Stimulated activated memory B cell treated with anti-CD40 and anti-IgM and Interleukin-4, amounts not matched to agents 10 μg/mL and 1 μg/mL and 100 μg/mL, for 72 hours (primary cell): Measurements from ENCODE around the gene ZCCHC10.
A peak's percentile ranks its signal among the peaks of the same experiment; 100 is the strongest.
"Not testable (repeated sequence)": the region's sequence is repeated elsewhere in the genome, so short reads cannot be mapped to it uniquely, and the experiment has no call there.

ENCODE experiments used
- ATAC-seq: fragments of 150-1000 bp; cut with Tn5 transposase; 2 replicates; pipeline ENCODE4 v1.10.0; 2021
- H3K27ac Mint-ChIP-seq: one replicate; pipeline ENCODE4 v1.8.0; 2022; ENCODE audit warnings: mild to moderate bottlenecking, mixed read lengths
- H3K27me3 Mint-ChIP-seq: one replicate; pipeline ENCODE4 v1.8.0; 2022; ENCODE audit warnings: mixed read lengths
- H3K36me3 Mint-ChIP-seq: one replicate; pipeline ENCODE4 v1.8.0; 2022; ENCODE audit warnings: mixed read lengths
- H3K4me1 Mint-ChIP-seq: one replicate; pipeline ENCODE4 v1.8.0; 2022; ENCODE audit warnings: mixed read lengths
- H3K4me3 Mint-ChIP-seq: one replicate; pipeline ENCODE4 v1.8.0; 2022; ENCODE audit warnings: mild to moderate bottlenecking, moderate library complexity, mixed read lengths
- H3K9me3 Mint-ChIP-seq: one replicate; pipeline ENCODE4 v1.8.0; 2022; ENCODE audit warnings: mixed read lengths

Gene ZCCHC10

DNA sequence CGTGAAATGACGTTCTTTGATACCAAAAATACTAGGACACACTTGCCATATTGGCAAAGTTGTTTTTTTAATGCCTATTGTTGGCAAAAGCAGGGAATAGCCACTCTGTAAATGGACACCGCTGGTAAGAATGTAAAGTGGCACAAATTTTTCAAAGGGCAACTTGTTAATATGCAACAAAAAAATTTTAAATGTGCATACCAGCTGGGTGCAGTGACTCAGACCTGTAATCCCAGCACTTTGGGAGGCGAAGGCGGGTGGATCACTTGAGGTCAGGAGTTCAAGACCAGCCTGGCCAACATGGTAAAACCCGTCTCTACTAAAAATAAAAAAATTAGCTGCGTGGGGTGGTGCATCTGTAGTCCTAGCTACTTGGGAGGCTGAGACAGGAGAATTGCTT is 6.9 kb downstream of the ZCCHC10 start:
- peaks cover 21% of the 10 kb centered on the region for H3K4me1 Mint-ChIP-seq
- H3K36me3 Mint-ChIP-seq = peaks cover 33% of the 10 kb centered on the region
- not testable (repeated sequence) for H3K9me3 Mint-ChIP-seq, ATAC-seq, H3K27ac Mint-ChIP-seq, H3K4me3 Mint-ChIP-seq, H3K27me3 Mint-ChIP-seq

DNA sequence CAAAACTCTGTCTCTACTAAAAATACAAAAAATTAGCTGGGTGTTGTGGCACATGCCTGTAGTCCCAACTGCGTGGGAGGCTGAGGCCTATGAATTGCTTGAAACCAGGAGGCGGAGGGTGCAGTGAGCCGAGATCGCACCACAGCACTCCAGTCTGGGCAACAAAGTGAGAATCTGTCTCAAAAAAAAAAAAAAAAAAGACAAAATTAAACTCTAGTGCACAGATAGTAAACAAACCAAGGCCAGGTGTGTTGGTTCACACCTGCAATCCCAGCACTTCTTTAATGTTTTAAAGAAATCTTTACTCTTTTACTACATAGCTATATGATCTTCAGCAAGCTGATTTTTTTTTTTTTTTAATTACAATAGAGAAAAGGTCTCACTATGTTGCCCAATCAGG is 8.4 kb downstream of the ZCCHC10 start:
- Mint-ChIP-seq H3K4me3 (no peak overlapping the region), H3K4me1 (peaks cover 12% of the 10 kb centered on the region), H3K27ac (no peak overlapping the region), H3K9me3 (no peaks in the 10 kb centered on the region), H3K36me3 (peaks cover 28% of the 10 kb centered on the region), H3K27me3 (no peaks in the 10 kb centered on the region)
- no peak for ATAC-seq

DNA sequence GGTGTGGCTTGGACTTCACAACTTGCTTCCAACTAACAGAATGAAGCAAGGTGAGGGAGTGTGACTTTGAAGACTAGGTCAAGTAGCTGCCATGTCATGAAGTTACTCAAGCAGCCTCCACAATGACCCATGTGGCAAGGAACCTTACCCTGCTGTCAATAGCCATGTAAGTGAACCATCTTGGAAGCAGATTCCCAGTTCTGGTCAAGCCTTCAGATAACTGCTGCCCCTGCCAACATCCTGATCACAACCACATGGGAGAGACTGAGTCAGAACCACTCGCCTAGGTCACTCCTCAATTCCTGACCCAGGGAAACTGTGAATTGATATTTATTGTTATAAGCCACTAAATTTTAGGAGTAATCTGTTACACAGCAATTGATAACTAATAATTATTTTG is 10.9 kb downstream of the ZCCHC10 start:
- no peak overlapping the region for H3K4me3 Mint-ChIP-seq
- ATAC-seq = no peak
- H3K27ac Mint-ChIP-seq = no peak overlapping the region
- peaks cover 33% of the 10 kb centered on the region for H3K36me3 Mint-ChIP-seq
- H3K9me3 Mint-ChIP-seq = no peaks in the 10 kb centered on the region
- H3K4me1 Mint-ChIP-seq = peaks cover 7% of the 10 kb centered on the region
- no peaks in the 10 kb centered on the region for H3K27me3 Mint-ChIP-seq

DNA sequence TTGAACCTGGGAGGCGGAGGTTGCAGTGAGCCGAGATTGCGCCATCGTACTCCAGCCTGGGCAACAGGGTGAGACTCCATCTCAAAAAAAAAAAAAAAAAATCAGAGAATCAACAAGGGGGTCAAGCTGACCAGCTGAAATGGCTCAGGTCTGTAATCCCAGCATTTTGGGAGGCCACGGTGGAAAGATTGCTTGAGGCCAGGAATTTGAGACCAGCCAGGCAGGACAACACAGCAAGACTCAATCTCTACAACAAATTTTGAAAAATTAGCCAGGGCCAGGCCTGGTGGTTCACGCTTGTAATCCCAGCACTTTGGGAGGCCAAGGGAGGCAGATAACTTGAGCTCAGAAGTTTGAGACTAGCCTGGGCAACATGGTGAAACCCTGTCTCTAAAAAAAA is 17.9 kb downstream of the ZCCHC10 start:
- peaks cover 24% of the 10 kb centered on the region for H3K36me3 Mint-ChIP-seq
- not testable (repeated sequence) for H3K9me3 Mint-ChIP-seq, ATAC-seq, H3K4me3 Mint-ChIP-seq, H3K27me3 Mint-ChIP-seq, H3K27ac Mint-ChIP-seq, H3K4me1 Mint-ChIP-seq

DNA sequence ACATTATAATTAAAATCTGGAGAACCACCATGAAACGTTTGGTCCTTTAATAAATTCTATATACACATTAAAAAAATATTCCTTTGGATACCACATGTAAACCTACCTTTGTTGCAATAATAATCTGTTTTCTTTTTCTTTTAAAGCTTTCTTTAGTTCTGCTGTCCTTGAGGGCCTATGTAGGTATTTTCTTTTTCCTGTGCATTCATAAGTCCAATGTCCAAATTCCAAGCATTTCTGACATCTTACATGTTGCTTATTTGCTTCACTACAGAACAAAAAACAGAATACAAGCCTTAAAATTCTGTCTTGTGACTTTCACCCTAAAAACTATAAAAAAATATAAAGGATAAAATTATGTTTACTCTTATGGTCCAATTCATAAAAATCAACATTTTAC is 19.7 kb downstream of the ZCCHC10 start:
- no peak overlapping the region for H3K4me3 Mint-ChIP-seq
- H3K36me3 Mint-ChIP-seq = peaks cover 22% of the 10 kb centered on the region
- H3K9me3 Mint-ChIP-seq = no peaks in the 10 kb centered on the region
- H3K27ac Mint-ChIP-seq = no peak overlapping the region
- no peaks in the 10 kb centered on the region for H3K4me1 Mint-ChIP-seq
- no peak for ATAC-seq
- no peaks in the 10 kb centered on the region for H3K27me3 Mint-ChIP-seq

DNA sequence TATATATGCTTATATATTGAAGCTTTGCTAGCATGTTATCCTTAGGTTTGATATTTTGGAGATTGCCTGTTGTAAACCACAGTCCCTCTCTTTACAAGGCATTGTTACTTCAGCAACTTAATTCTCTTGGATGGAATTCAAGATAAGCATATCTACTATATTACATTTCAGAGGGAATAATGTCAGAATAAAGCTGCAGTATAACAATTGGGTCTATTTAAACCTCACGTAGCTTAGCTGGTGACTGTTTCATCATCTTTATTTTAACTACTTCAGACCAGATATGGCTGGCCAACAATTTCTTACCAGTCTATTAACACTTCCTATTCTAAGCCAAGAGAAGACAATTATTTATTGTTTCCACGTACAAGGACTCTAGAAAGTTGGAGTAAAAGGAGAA is 27.1 kb downstream of the ZCCHC10 start:
- H3K4me3 Mint-ChIP-seq = no peak overlapping the region
- H3K9me3 Mint-ChIP-seq = no peaks in the 10 kb centered on the region
- H3K27ac Mint-ChIP-seq = no peak overlapping the region
- peaks cover 6% of the 10 kb centered on the region for H3K36me3 Mint-ChIP-seq
- no peaks in the 10 kb centered on the region for H3K27me3 Mint-ChIP-seq
- no peaks in the 10 kb centered on the region for H3K4me1 Mint-ChIP-seq
- ATAC-seq = no peak

DNA sequence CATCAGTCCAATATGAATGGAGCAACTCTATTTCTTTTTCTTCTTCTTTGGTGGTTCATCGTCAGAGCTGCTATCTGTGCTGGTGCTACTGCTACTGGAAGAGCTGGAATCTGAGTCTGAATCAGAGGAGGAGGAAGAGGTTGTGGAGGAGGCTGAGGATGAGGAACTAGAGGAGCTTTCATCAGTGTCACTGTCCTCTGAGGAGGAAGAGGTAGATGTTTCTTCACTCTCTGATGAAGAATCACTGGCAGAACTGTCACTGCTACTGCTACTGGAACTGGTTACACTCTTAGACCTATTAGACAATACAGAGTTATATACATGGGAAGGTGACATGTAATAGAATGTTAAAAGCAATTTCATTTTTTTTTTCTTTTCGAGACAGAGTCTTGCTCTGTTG is 27.8 kb downstream of the ZCCHC10 start:
- no peak for ATAC-seq
- no peaks in the 10 kb centered on the region for H3K9me3 Mint-ChIP-seq
- no peaks in the 10 kb centered on the region for H3K4me1 Mint-ChIP-seq
- no peak overlapping the region for H3K27ac Mint-ChIP-seq
- H3K4me3 Mint-ChIP-seq = no peak overlapping the region
- H3K36me3 Mint-ChIP-seq = peaks cover 6% of the 10 kb centered on the region
- H3K27me3 Mint-ChIP-seq = no peaks in the 10 kb centered on the region

DNA sequence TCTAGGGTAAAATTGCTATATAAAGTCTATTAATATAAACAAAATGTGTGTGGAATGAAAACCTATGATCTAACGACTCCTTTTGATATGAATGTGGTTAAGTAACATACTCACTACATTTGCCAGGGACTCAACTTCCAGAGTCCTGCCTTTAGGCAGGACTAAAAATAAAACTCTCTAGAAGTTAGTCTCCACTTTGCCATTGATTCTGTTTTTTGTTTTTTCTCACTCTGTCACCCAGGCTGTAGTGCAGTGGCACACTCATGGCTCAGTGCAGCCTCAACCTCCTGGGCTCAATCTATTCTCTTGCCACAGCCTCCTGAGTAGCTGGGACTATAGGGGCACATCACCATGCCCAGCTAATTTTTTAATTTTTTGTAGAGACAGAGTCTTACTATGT is 30.0 kb downstream of the ZCCHC10 start:
- H3K27me3 Mint-ChIP-seq = no peaks in the 10 kb centered on the region
- H3K4me1 Mint-ChIP-seq = no peaks in the 10 kb centered on the region
- H3K9me3 Mint-ChIP-seq = no peaks in the 10 kb centered on the region
- H3K36me3 Mint-ChIP-seq = peaks cover 6% of the 10 kb centered on the region
- ATAC-seq = no peak
- peak overlapping the region; percentile 45 for H3K27ac Mint-ChIP-seq
- H3K4me3 Mint-ChIP-seq = no peak overlapping the region

DNA sequence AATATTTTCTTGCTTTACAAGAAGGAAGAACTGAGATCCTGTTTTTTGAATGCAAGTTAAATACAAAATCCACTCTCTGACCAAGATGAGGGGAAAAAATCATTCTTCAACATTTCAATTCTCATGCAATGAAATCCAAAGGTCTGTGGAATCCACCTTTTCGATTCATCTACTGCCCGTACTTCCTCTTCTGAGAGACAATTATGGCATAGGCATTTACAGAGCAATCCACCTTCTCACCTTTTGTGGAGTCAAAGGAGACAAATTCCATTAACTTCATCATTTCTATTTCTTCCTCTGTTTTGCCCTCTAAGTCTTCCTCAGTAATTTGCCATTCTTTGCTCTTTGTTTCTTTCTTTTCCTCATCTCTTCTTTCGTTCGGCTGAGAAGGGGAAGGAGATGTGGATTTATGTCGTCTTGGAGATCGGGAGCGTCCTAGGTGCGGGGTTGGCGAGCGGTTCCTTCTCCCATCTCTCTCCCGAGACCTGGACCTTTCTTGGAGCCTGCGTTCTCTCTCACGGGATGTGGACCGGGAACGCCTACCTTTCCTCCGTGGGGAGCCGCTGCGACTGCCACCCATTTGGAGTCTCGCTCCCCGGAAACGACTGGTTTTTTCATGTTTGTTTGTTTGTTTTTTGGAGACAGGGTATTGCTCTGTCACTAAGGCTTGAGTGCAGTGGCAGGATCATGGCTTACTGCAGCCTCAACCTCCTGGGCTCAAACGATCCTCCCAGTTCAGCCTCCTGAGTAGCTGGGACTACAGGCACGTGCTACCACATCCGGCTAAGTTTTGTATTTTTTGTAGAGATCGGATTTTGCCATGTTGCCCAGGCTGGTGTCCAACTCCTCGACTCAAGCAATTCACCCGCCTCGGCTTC is 38.6 kb downstream of the ZCCHC10 start:
- no peak for ATAC-seq
- no peak overlapping the region for H3K4me3 Mint-ChIP-seq
- H3K36me3 Mint-ChIP-seq = no peaks in the 10 kb centered on the region
- H3K27ac Mint-ChIP-seq = no peak overlapping the region
- H3K4me1 Mint-ChIP-seq = no peaks in the 10 kb centered on the region
- H3K9me3 Mint-ChIP-seq = no peaks in the 10 kb centered on the region
- H3K27me3 Mint-ChIP-seq = no peaks in the 10 kb centered on the region

DNA sequence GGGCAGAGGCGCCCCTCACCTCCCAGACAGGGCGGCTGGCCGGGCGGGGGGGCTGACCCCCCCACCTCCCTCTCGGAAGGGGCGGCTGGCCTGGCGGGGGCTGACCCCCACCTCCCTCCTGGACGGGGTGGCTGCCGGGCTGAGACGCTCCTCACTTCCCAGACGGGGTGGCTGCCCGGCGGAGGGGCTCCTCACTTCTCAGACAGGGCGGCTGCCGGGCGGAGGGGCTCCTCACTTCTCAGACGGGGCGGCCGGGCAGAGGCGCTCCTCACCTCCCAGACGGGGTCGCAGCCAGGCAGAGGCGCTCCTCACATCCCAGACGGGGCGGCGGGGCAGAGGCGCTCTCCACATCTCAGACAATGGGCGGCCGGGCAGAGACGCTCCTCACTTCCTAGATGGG is 43.4 kb downstream of the ZCCHC10 start:
- H3K36me3 Mint-ChIP-seq, H3K27ac Mint-ChIP-seq, H3K9me3 Mint-ChIP-seq, H3K27me3 Mint-ChIP-seq, ATAC-seq, H3K4me1 Mint-ChIP-seq, H3K4me3 Mint-ChIP-seq: not testable (repeated sequence)

DNA sequence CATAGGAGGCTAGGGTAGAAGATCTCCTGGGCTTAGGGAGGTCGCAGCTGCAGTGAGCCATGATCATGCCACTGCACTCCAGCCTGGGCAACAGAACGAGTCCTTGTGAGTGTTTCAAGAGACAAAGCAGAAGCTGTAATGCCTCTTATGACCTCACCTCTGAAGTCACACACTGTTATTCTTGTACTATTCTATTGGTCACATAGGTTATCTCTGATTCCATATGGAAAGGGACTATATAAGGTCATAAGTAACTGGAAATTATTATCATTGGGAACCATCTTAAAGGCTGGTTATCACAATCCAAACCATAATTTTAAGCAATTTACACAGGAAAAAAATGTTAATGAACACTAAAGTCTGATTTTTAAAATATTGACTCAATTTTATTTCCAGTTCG is 45.1 kb downstream of the ZCCHC10 start:
- no peak overlapping the region for H3K27ac Mint-ChIP-seq
- no peaks in the 10 kb centered on the region for H3K4me1 Mint-ChIP-seq
- peaks cover 5% of the 10 kb centered on the region for H3K9me3 Mint-ChIP-seq
- no peaks in the 10 kb centered on the region for H3K27me3 Mint-ChIP-seq
- peaks cover 5% of the 10 kb centered on the region for H3K36me3 Mint-ChIP-seq
- H3K4me3 Mint-ChIP-seq = no peak overlapping the region
- no peak for ATAC-seq

DNA sequence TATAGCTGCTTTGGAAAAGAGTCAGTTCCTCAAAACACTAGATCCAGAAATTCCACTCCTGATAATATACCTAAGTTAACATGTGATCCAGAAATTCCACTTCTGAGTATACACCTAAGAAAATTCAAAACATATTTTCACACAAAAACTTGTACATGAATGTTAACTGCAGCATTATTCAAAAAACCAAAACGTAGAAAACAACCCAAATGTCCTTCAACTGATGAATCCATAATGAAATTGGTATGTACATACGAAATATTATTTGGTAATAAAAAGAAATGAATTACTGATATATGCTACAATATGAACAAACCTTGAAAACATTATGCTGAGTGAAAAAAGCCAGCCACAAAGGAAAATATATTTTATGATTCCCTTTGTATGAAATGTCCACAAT is 46.4 kb downstream of the ZCCHC10 start:
- ATAC-seq = no peak
- Mint-ChIP-seq H3K9me3 (peaks cover 7% of the 10 kb centered on the region), H3K36me3 (peaks cover 5% of the 10 kb centered on the region), H3K27me3 (no peaks in the 10 kb centered on the region), H3K4me3 (no peak overlapping the region), H3K27ac (no peak overlapping the region), H3K4me1 (no peaks in the 10 kb centered on the region)

DNA sequence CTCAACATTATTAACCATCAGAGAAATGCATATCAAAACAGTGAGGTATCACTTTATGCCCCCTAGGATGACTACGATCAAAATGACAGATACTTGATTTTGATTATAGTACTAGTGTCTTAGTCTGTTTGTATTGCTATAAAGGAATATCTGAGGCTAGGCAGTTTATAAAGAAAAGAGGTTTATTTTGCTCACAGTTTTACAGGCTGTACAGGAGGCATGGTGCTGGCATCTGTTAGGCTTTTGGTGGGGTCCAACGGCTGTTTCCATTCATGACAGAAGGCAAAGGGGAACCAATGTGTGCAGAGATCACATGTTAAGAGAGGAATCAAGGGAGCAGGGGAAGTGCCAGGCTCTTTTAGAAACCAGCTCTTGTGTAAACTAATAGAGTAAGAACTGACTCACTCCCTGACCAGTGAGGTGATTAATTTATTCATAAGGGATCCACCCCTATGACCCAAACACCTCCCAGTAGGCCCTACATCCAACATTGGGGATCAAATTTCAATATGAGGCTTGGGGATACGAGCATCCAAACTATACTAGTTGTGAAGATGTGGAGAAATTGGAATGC is 46.9 kb downstream of the ZCCHC10 start:
- no peaks in the 10 kb centered on the region for H3K27me3 Mint-ChIP-seq
- no peak for ATAC-seq
- peaks cover 5% of the 10 kb centered on the region for H3K36me3 Mint-ChIP-seq
- H3K9me3 Mint-ChIP-seq = peaks cover 7% of the 10 kb centered on the region
- H3K27ac Mint-ChIP-seq = no peak overlapping the region
- H3K4me3 Mint-ChIP-seq = no peak overlapping the region
- no peaks in the 10 kb centered on the region for H3K4me1 Mint-ChIP-seq

DNA sequence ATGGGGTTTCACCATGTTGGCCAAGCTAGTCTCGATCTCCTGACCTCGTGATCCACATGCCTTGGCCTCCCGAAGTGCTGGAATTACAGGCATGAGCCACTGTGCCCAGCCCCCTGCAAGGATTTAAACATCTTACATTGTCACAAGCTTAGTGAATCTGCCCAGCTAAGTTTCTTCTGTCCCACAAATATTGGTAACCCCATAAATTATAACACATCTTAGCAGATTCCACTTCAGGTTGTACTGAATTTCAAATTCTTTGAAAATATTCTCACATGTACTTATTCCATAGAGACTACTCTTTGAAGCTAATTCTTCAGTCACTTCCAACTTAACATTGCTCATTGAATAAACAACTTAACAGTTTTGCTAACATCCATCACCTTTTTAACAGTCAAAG is 49.5 kb downstream of the ZCCHC10 start:
- Mint-ChIP-seq H3K9me3 (peaks cover 7% of the 10 kb centered on the region), H3K4me3 (no peak overlapping the region), H3K27ac (no peak overlapping the region), H3K27me3 (no peaks in the 10 kb centered on the region), H3K36me3 (peaks cover 5% of the 10 kb centered on the region), H3K4me1 (no peaks in the 10 kb centered on the region)
- no peak for ATAC-seq

DNA sequence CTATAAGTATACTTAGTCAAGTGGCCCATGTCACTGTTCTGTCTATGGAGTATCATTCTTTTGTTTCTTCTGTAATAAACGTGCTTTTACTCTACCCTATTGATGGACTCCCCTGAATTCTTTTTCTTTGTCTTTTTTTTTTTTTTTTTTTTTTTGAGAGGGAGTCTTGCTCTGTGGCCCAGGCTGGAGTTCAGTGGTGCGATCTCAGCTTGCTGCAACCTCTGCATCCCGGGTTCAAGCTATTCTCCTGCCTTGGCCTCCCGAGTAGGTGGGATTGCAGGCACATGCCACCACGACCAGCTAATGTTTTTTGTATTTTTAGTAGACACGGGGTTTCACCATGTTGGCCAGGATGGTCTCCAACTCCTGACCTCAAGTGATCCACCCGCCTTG is 53.9 kb downstream of the ZCCHC10 start:
- H3K4me1 Mint-ChIP-seq, H3K9me3 Mint-ChIP-seq, H3K27me3 Mint-ChIP-seq, ATAC-seq, H3K4me3 Mint-ChIP-seq, H3K36me3 Mint-ChIP-seq, H3K27ac Mint-ChIP-seq: not testable (repeated sequence)
